ENCODE data around the gene PLEKHA7. TPM values are rescaled to one million over a fixed set of nuclear protein-coding genes. Genes with fewer than 3 reads are reported as not detected.
A peak's percentile ranks its signal among the peaks of the same experiment; 100 is the strongest.

Gene PLEKHA7
- total and polyA plus RNA-seq, 5 donors, result 16.2 to 44.6 (median 33.8) TPM

DNA sequence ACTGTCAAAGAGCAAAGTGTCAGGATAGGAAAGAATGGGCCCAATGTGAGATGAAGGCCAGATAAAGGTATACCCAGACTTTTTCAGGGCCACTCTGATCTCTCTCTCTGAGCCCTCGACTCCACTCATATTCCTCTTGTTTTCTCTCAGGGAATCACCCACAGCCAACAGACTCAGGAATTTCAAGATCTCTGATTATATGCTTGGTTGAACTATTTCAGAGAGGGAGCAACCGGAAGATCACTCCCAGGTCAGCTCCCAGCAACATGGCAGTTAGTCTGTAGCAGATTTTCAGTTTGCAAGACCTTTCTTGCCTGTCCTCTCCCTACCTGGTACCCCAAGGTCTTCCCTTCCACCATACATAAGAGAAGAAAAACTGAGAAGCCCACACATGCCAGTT lies 173.3 kb downstream of the PLEKHA7 start:
- no peaks in the 10 kb centered on the region for H3K4me1 ChIP-seq (ENCODE audit: control insufficient read depth, insufficient read depth, low read length)
- ATAC-seq, result no peak
- H3K9me3 ChIP-seq (ENCODE audit: control insufficient read depth, low read length), result no peaks in the 10 kb centered on the region
- no peak overlapping the region for H3K27ac ChIP-seq (ENCODE audit: low read length)
- WGBS, result 75% methylated on average over 2 of the region's 2 CpGs
- H3K27me3 ChIP-seq (ENCODE audit: control insufficient read depth, insufficient read depth), result no peaks in the 10 kb centered on the region
- intact Hi-C loops (cut with DNase I), result no loop called here
- H3K4me3 ChIP-seq (ENCODE audit: low read length), result no peak overlapping the region
- no peak for DNase-seq

DNA sequence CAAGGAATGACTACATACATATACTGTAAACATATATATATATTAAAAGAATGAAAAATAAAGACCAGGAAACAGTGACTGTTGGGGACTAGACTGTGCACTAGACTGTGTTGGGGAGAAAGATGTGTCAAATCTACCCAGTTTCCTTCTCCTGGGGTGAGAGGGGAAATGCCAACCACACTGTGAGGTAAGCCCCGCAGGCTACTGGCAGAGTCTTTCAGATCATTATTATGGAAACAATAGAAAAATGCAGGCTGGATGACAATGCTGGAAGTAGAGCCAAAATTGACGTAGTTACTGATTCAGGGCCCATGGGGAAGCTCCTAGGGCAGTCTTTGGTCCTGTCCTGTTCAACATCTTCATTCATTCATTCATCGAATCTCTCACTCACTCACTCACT lies 174.4 kb downstream of the PLEKHA7 start:
- WGBS, result 74% methylated on average over 3 of the region's 3 CpGs
- intact Hi-C loops (cut with DNase I), result no loop called here

DNA sequence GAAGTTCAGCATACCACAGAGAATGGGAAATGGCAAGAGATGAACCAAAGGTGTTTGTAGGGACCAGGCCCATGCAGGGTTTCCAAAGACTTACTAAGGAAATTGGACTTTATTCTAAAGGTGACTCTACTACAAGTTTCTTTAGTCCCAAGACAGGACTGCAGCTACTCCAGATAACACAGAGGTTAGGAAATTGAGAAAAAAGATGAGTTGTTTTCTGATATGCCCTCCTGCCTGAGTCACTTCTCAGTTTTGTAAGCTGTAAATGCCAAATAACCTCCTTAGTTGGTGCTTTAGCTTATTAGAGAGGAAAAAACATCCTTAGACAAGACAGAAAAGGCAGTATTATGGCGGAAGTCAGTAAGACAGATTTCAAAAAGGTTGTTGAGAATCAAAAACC lies 179.8 kb downstream of the PLEKHA7 start:
- intact Hi-C loops (cut with DNase I), result no loop called here
- Histone ChIP-seq H3K27me3 (ENCODE audit: control insufficient read depth, insufficient read depth) (no peaks in the 10 kb centered on the region), H3K4me1 (ENCODE audit: control insufficient read depth, insufficient read depth, low read length) (peaks cover 3% of the 10 kb centered on the region), H3K27ac (ENCODE audit: low read length) (no peak overlapping the region), H3K4me3 (ENCODE audit: low read length) (no peak overlapping the region), H3K9me3 (ENCODE audit: control insufficient read depth, low read length) (no peaks in the 10 kb centered on the region)
- 91% methylated on average over 1 of the region's 1 CpG for WGBS
- ATAC-seq, result no peak
- DNase-seq, result no peak

More for the DNA sequence above, 174.4 kb downstream of the PLEKHA7 start:
- Histone ChIP-seq H3K9me3 (ENCODE audit: control insufficient read depth, low read length) (no peaks in the 10 kb centered on the region), H3K27ac (ENCODE audit: low read length) (no peak overlapping the region), H3K4me3 (ENCODE audit: low read length) (no peak overlapping the region), H3K4me1 (ENCODE audit: control insufficient read depth, insufficient read depth, low read length) (no peaks in the 10 kb centered on the region), H3K27me3 (ENCODE audit: control insufficient read depth, insufficient read depth) (no peaks in the 10 kb centered on the region)
- ATAC-seq, result no peak
- DNase-seq, result no peak

DNA sequence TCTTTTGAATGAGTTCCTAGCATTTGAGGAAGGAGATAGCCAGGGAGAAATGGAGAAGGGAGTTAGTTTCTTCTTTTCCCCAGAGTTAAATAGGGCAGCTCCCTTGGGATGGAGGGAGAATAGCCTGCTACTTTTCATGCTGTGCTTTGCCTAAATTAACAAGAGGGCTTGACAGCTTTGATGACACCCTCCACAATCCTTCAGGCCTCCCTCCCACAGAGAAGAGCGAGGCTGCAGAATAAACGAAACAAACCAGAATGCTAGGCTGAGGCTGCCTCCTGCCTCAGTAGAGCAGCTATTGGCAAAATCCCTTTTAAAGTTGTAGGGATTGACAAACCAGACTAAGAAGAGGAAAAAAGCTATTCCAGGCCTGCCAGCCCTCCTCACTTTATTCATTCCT lies 181.2 kb downstream of the PLEKHA7 start:
- Histone ChIP-seq H3K27ac (ENCODE audit: low read length) (no peak overlapping the region), H3K4me3 (ENCODE audit: low read length) (no peak overlapping the region), H3K9me3 (ENCODE audit: control insufficient read depth, low read length) (no peaks in the 10 kb centered on the region), H3K4me1 (ENCODE audit: control insufficient read depth, insufficient read depth, low read length) (peaks cover 3% of the 10 kb centered on the region), H3K27me3 (ENCODE audit: control insufficient read depth, insufficient read depth) (no peaks in the 10 kb centered on the region)
- intact Hi-C loops (cut with DNase I), result no loop called here
- no peak for ATAC-seq
- DNase-seq, result no peak
- 60% methylated on average over 2 of the region's 2 CpGs for WGBS

DNA sequence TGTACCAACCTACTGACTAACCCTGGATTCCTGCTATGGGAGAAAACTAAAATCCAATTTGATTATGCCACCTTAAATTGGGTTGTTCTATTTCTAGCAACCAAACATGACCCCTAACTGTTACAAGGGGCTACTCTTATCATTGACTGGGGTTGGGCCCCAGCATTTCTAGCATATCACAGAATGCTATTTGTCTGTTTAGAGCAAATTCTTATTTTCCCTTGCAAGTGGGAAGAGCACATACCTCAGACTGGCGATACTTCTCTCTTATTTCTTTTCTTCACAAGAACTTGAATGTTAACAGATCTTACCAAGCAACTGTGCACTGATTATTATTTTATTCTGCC lies 182.0 kb downstream of the PLEKHA7 start:
- Histone ChIP-seq H3K27ac (ENCODE audit: low read length) (no peak overlapping the region), H3K4me3 (ENCODE audit: low read length) (no peak overlapping the region), H3K4me1 (ENCODE audit: control insufficient read depth, insufficient read depth, low read length) (peaks cover 3% of the 10 kb centered on the region), H3K27me3 (ENCODE audit: control insufficient read depth, insufficient read depth) (no peaks in the 10 kb centered on the region), H3K9me3 (ENCODE audit: control insufficient read depth, low read length) (no peaks in the 10 kb centered on the region)
- intact Hi-C loops (cut with DNase I), result no loop called here
- no peak for ATAC-seq
- no peak for DNase-seq
- 75% methylated on average over 1 of the region's 1 CpG for WGBS

DNA sequence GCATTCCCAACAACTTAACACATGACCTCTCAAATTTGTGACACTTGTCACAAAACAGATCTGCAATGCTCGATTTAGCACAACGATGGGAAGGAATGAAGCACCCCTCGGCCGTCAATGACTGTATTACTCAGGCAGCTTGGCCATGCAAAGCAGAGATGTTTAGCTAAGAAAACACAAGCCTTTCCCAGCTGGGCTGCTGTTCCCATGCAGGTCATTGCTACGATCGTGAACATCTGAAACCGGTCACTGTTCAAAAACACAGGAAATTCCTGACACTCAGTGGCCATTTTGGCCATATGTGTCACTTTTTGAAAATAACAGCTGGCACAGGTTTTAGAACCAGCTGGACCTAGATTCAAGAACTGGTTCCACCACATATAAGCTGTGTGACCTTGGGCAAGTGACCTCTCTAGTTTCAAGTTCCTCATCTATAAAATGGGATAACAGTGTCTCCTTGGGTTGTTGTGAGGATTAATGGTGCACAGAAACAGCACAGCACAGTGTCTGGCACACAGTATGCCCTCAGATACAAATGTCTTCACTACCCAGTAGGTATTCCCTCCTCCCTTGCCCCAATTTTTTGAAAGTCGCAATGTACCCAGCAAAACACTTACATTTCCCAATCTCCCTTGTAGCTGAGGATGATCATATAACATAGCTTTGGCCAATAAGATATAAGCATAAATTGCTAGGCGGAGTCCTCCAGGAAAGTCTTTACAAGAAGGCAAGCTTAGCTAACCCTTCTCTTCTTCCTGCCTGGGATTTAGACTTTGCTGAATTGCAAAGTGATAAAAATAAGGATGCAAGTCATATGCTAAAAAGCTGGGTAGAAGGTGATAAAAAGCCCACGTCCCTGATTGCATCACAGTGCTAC lies 182.7 kb downstream of the PLEKHA7 start:
- ATAC-seq (no peak), DNase-seq (no peak)
- no peaks in the 10 kb centered on the region for H3K27me3 ChIP-seq (ENCODE audit: control insufficient read depth, insufficient read depth)
- no peak overlapping the region for H3K4me3 ChIP-seq (ENCODE audit: low read length)
- peaks cover 3% of the 10 kb centered on the region for H3K4me1 ChIP-seq (ENCODE audit: control insufficient read depth, insufficient read depth, low read length)
- 54% methylated on average over 10 of the region's 10 CpGs for WGBS
- H3K9me3 ChIP-seq (ENCODE audit: control insufficient read depth, low read length), result no peaks in the 10 kb centered on the region
- H3K27ac ChIP-seq (ENCODE audit: low read length), result peak overlapping the region; percentile 41
- intact Hi-C loops (cut with DNase I), result no loop called here

DNA sequence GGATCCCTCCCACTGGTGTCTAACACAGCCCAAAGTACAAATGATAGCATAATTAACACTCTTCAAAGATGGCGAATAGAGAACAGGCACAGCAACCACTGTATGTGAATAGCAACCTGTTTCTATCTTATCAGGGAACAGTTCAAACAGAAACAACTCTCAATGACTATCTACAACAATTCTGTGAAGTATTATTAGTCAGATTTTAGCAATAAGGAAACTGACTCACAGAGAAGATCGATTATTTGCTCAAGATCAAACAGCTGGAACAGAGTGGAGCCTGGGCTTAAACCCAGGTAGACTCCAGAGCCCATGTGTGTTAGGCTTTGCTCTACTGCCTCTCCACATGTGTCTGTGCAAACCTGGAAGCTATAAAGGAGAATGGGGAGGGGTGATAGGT lies 187.1 kb downstream of the PLEKHA7 start:
- H3K4me1 ChIP-seq (ENCODE audit: control insufficient read depth, insufficient read depth, low read length), result no peaks in the 10 kb centered on the region
- WGBS, result 62% methylated on average over 2 of the region's 2 CpGs
- intact Hi-C loops (cut with DNase I), result no loop called here
- no peaks in the 10 kb centered on the region for H3K27me3 ChIP-seq (ENCODE audit: control insufficient read depth, insufficient read depth)
- no peak overlapping the region for H3K4me3 ChIP-seq (ENCODE audit: low read length)
- no peak for DNase-seq
- no peak overlapping the region for H3K27ac ChIP-seq (ENCODE audit: low read length)
- ATAC-seq, result no peak
- H3K9me3 ChIP-seq (ENCODE audit: control insufficient read depth, low read length), result no peaks in the 10 kb centered on the region

DNA sequence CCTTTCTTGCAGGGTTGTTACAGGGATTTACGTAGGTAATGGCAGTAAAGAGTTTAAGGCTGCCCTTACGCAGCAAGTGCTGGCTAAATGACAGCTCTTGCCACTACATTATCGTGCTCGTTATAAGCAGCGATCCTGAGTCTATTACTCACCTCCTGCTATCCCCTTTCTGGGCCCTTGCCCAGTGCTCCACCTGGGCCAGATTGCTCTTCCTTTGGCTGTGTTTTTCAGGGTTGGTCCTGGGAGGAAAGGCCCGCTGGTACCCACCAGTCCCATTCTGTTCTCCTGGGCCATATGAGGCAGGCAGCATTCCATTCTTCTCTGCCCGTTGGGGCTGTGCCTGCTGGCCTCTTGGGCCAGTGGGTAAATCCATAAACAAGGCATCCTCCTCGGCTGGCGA lies 188.2 kb downstream of the PLEKHA7 start:
- peaks cover 2% of the 10 kb centered on the region for H3K4me1 ChIP-seq (ENCODE audit: control insufficient read depth, insufficient read depth, low read length)
- peak in 1 of 2 donors; percentile 54 for ATAC-seq
- no peak overlapping the region for H3K4me3 ChIP-seq (ENCODE audit: low read length)
- 66% methylated on average over 9 of the region's 9 CpGs for WGBS
- H3K27ac ChIP-seq (ENCODE audit: low read length), result no peak overlapping the region
- no peaks in the 10 kb centered on the region for H3K27me3 ChIP-seq (ENCODE audit: control insufficient read depth, insufficient read depth)
- H3K9me3 ChIP-seq (ENCODE audit: control insufficient read depth, low read length), result no peaks in the 10 kb centered on the region
- DNase-seq, result no peak
- intact Hi-C loops (cut with DNase I), result no loop called here

DNA sequence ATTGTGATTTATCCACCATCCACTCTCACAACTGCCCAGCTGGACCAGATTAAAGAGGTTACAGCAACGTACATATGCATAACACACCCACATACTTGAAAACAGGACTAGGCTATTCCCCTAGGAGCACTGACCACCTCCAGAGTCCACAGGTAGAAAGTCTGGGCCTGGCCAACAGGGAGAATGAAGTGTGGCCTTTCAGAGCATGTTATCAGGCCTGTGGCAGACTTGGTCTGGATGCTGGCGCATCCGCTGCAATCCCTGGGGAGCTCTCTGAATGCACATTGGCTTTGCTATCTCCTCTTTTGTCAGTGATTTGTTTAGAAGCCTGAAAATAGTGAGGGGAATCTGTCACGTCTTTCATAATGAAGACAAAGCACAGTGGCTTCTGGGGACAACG lies 189.1 kb downstream of the PLEKHA7 start:
- Histone ChIP-seq H3K9me3 (ENCODE audit: control insufficient read depth, low read length) (no peaks in the 10 kb centered on the region), H3K4me1 (ENCODE audit: control insufficient read depth, insufficient read depth, low read length) (peaks cover 6% of the 10 kb centered on the region), H3K4me3 (ENCODE audit: low read length) (no peak overlapping the region), H3K27me3 (ENCODE audit: control insufficient read depth, insufficient read depth) (no peaks in the 10 kb centered on the region), H3K27ac (ENCODE audit: low read length) (no peak overlapping the region)
- ATAC-seq, result no peak
- intact Hi-C loops (cut with DNase I), result no loop called here
- no peak for DNase-seq
- 48% methylated on average over 5 of the region's 5 CpGs for WGBS

DNA sequence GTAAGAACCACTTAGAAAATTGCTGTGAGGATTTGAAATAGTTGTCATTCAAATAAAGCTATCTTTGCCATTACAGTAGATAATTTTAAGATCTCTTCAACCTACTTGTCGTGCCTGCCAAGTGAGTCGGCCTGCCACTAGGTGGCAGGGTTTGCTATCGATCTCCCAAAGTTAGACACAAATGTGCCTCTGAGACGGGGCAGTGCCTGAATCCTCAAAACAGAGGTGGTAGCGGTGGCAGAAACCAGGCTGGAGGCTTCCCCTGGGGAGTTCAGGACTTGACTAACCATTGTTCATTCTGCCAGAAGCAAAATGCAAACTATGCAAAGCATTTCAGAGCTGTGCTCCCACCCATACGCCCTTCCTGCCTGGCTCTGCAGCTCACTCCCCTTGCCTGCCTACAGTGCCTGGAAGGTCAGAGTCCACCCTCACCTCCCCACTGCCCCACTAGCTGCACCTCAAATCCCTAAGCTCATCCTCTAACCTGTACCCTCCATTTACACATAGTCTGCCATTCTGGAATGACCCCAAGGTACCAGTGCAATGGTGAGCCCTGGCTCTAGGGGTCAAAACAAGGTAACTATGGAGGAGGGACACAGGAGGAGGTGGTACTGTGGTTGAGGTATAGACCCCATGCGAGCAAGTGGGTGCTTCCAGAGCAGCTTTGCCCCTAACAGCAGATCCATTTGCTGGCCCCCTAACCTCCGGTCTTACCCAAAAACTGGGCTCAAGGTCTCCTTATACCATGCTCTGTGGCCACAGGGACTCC lies 193.7 kb downstream of the PLEKHA7 start:
- DNase-seq (peak; percentile 82 to 94 (median 90)), ATAC-seq (peak; percentile 60 to 74)
- Histone ChIP-seq H3K4me1 (ENCODE audit: control insufficient read depth, insufficient read depth, low read length) (peaks cover 6% of the 10 kb centered on the region), H3K27me3 (ENCODE audit: control insufficient read depth, insufficient read depth) (no peaks in the 10 kb centered on the region), H3K9me3 (ENCODE audit: control insufficient read depth, low read length) (no peaks in the 10 kb centered on the region), H3K4me3 (ENCODE audit: low read length) (no peak overlapping the region), H3K27ac (ENCODE audit: low read length) (peak overlapping the region; percentile 61)
- WGBS, result 26% methylated on average over 8 of the region's 8 CpGs
- intact Hi-C loops (cut with DNase I), result loop anchor here in 1 of 4 donors (5.0 kb wide), 1 partner anchor 242 kb away; no protein-coding TSS in a partner anchor

DNA sequence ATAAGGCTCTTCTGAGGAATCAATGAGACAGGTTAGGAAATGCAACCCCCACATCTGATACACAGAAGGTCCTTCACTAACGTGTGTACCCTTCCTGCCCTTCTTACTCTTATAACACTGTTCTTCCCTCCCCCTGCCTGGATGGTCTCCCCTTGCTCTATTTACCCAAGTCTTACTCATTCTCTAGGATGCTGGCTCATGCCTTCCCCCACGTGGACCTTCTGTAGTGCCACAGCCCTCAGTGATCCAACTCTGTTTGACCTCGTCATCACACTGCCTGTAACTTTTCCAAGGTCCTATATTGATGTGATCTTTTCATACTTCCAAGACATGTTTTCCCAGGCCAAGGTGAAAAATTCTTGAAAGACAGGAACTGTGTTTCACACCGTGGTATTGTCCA lies 195.9 kb downstream of the PLEKHA7 start:
- DNase-seq, result no peak
- intact Hi-C loops (cut with DNase I), result no loop called here
- H3K4me3 ChIP-seq (ENCODE audit: low read length), result no peak overlapping the region
- no peaks in the 10 kb centered on the region for H3K9me3 ChIP-seq (ENCODE audit: control insufficient read depth, low read length)
- peak overlapping the region; percentile 43 for H3K27ac ChIP-seq (ENCODE audit: low read length)
- no peaks in the 10 kb centered on the region for H3K27me3 ChIP-seq (ENCODE audit: control insufficient read depth, insufficient read depth)
- H3K4me1 ChIP-seq (ENCODE audit: control insufficient read depth, insufficient read depth, low read length), result peaks cover 6% of the 10 kb centered on the region
- no peak for ATAC-seq
- 53% methylated on average over 4 of the region's 4 CpGs for WGBS

All from right cardiac atrium (tissue), 5 donors.